SK-N-SH treated with all-trans-retinoic acid at 6 μM for 48 hours (cell line): ENCODE measurements around the gene GDF9.

Experiments used
- ARNTL ChIP-seq: fragments of 450-650 bp; formaldehyde crosslinking; IDR thresholded peaks from 2 replicates; pipeline ENCODE4 v1.5.0; 2020; ENCODE audit warnings: low read depth, mild to moderate bottlenecking, moderate library complexity, borderline replicate concordance
- BACH2 ChIP-seq: fragments of 250-450 bp; sonication (Bioruptor Pico); IDR thresholded peaks from 2 replicates; pipeline ENCODE4 v1.9.0; 2021; ENCODE audit warnings: mild to moderate bottlenecking, borderline replicate concordance
- CREB5 ChIP-seq: fragments of 250-450 bp; sonication (Bioruptor Pico); IDR thresholded peaks from 2 replicates; pipeline ENCODE4 v1.5.1; 2020; ENCODE audit warnings: low read depth, mild to moderate bottlenecking, moderate library complexity
- CSRNP3 ChIP-seq: fragments of 250-450 bp; sonication (Bioruptor Pico); IDR thresholded peaks from 2 replicates; pipeline ENCODE4 v1.5.1; 2021; ENCODE audit warnings: mild to moderate bottlenecking, moderate library complexity
- ESRRG ChIP-seq: fragments of 250-450 bp; sonication (Bioruptor Pico); IDR thresholded peaks from 2 replicates; pipeline ENCODE4 v1.6.1; 2021; ENCODE audit warnings: mild to moderate bottlenecking
- GLIS3 ChIP-seq: fragments of 250-450 bp; sonication (Bioruptor Pico); IDR thresholded peaks from 2 replicates; pipeline ENCODE4 v1.5.0; 2020; ENCODE audit warnings: mild to moderate bottlenecking, moderate library complexity
- ISL1 ChIP-seq: fragments of 250-450 bp; sonication (Bioruptor Pico); IDR thresholded peaks from 2 replicates; pipeline ENCODE4 v2.1.2; 2022; ENCODE audit warnings: mild to moderate bottlenecking, moderate library complexity
- OSR1 ChIP-seq: fragments of 250-450 bp; sonication (Bioruptor Pico); IDR thresholded peaks from 2 replicates; pipeline ENCODE4 v1.8.0; 2022; ENCODE audit warnings: moderate library complexity, mild to moderate bottlenecking, inconsistent platforms
- PATZ1 ChIP-seq: fragments of 250-450 bp; sonication (Bioruptor Pico); IDR thresholded peaks from 2 replicates; pipeline ENCODE4 v1.8.0; 2020; ENCODE audit warnings: mild to moderate bottlenecking, moderate library complexity, borderline replicate concordance
- ZFP30 ChIP-seq: fragments of 450-650 bp; formaldehyde crosslinking; IDR thresholded peaks from 2 replicates; pipeline ENCODE4 v1.5.0; 2022; ENCODE audit warnings: mild to moderate bottlenecking, moderate library complexity
- ZNF565 ChIP-seq: fragments of 450-650 bp; formaldehyde crosslinking; conservative IDR thresholded peaks from 2 replicates; pipeline ENCODE4 v1.5.0; 2020; ENCODE audit warnings: low read depth, mild to moderate bottlenecking, moderate library complexity

GRCh38 chr5:132813599-132814502, 52.4 kb downstream of the GDF9 start:
- TF ChIP-seq ISL1 (CRISPR knock-in tag) (no peak), PATZ1 (no peak), ZFP30 (CRISPR knock-in tag) (no peak), CREB5 (no peak), ESRRG (CRISPR knock-in tag) (no peak), CSRNP3 (CRISPR knock-in tag) (no peak), ZNF565 (CRISPR knock-in tag) (no peak), GLIS3 (CRISPR knock-in tag) (no peak), BACH2 (CRISPR knock-in tag) (no peak), ARNTL (CRISPR knock-in tag) (no peak), OSR1 (CRISPR knock-in tag) (no peak)
